AG20443 (cell line): ENCODE measurements around the gene TMOD4.

Source experiments
- DNase-seq: peaks from one replicate; pipeline ENCODE4 v3.0.0; 2012; ENCODE audit warnings: low spot score, mixed read lengths

Gene TMOD4

DNA sequence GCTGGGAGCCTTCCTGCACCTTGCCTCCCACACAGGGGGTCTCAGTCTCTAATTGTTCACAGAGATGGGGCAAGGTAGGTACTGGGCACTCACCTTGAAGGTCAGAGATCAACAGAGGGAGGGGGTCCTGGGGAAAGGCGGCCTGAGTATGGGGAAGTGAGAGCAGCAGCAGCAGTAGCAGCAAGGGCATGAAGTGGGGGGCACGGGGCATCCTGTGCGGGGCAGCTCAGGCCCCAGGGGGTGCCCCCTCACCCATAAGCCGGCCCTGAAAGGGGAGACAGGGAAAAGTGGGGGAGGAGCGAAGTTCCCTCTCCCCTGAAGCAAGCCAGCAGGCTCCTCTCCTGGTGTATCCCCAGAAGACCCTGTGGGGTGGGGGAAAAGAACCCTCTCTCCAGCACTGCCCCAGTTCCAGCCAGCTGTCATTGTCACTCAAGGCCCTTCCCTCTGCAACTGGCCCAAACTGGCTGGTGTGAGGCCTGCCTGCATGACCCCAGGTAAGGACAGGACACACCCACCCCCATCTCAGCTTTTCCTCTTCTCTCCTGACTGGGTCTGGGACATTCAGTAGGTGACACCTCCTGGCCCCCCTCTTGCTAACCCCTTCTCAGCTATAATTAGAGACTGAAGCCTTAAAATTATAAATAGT is 33.2 kb downstream of the TMOD4 start:
- no peak for DNase-seq

DNA sequence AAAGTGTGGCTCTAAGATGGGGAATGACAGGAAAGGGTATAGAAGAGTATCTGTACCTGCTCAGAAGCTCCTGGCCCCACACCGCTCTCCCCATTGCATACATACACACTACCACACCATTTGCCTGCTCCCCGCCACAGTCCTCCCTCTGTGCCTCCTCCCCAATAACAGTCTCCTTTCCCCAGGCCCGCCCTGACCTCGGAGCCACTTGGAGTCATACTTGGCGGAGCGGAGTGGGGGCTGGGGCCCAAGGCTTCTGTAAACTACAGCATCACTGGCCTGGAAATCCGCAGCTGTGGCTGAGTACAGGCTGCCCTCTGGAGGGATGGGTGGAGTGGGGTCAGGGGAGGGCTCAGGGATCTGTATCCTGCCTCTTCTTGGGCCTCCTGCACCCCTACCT is 38.0 kb downstream of the TMOD4 start:
- no peak for DNase-seq

DNA sequence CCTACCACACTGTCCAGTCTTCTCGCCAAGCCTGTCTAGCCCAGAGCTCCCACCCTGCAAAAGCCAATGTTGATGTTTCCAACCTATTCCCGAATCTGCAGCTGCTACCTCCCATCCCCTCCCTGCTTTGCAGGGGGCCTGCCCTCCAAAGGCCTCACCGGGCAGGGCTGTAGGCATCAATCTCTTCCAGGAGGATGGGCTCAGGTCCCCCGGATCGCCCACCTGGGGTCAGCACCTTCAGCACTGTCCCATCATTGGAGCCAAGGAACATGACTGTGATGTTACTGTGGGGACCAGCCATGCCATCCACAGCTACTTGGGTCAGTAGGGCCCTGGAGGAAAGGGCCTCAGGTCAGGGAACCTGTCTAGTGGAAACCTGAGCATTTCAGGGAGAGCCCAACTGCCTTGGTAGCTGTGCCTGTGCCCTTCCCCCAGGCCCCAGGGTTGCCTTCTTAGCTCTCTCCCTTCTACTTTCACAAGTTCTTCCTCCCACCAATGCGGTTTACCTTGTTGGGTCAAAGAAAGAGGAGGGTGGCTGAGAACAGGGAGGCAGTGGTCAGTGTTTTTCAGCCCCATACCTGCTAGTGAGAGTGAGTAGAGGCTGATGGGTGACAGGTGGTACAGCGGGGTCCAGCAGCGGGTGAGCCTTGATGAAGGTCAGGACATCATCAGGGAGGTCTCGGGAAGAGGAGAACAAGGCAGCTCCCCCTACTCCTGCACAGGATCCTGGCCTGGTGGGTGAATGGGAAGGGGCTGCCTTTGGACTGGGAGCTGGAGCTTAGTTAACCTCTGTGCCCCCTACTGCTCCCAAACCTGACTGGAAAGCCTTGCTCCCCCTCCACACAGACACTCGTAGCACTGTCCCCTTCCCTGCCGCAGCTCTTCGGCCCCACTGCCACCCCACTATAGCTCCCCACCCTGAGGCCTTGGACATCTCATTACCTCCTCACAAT is 40.1 kb downstream of the TMOD4 start:
- DNase-seq, result no peak

DNA sequence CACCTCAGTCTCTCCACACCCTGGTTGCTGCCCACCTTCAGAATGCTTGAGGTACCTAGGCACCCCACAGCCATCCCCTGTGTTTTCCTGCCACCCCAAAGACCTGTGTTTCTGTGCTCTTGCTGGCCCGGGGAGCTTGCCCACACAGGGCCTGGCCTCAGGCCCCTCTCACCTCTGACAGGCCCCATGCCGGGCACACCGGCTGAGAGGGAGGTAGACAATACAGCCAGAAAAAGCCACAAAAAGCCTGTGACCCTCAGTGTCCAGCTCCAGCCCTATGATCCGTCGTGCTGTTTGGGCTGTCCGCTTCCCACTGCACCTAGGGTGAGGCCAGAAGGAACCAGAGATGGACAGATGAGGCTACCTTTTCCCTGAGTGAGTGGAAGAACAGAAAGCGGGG is 40.8 kb downstream of the TMOD4 start:
- no peak for DNase-seq

DNA sequence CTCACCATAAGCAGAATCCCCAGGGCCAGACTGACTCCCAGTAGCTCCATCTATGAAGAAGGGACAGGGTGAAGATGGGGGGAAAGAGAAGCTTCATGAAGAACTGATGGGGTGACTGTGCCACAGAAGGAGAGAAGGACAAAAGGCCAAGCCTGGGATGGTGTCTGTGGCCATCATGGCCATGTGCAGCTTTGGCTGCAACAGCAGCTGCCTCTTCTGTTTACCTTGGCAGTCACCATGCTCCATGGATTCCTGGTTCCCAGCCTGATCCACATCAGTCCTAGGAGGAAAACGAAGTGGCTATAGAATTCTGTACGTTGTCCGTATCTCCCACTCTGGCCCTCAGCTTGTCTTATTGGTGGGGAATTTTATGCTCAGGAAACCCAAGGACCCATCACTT is 41.4 kb downstream of the TMOD4 start:
- no peak for DNase-seq

DNA sequence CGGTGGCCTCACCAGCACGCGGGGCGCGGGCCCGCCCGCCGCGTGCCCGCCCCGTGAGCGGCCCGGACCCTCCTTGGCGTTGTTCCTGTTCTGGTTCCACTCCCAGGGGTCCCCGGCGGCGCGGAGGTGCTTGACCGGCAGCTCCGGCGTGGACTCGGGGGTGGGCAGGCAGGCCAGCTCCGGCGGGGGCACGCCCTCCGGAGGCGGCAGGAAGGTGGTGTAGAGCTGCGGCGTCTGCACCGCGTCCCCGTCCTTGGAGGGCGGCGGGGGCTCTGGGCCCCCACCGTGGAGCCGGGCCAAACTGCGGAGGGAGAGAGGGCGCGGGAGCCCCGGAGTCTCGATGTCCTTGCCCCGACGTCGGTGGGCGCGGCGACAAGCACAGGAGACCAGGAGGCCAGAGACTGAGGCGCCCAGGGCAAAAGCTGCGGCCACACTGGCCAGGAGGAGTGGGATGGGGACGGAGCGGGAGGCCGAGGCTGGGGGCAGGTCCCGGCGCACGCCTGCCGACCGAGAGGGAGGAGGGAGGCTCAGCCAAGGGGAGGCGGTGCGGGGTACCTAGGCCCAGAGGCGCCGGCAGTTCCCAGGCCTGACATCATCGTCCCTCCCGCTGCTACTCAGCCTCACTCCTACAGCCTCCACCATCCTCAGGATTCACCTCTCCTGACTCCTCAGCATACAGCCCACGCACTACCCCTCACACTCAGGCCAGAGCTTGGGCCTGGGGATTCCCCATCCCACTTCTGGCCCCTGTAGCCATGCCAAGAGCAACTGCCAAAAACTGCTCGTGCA is 42.6 kb downstream of the TMOD4 start:
- DNase-seq, result no peak

DNA sequence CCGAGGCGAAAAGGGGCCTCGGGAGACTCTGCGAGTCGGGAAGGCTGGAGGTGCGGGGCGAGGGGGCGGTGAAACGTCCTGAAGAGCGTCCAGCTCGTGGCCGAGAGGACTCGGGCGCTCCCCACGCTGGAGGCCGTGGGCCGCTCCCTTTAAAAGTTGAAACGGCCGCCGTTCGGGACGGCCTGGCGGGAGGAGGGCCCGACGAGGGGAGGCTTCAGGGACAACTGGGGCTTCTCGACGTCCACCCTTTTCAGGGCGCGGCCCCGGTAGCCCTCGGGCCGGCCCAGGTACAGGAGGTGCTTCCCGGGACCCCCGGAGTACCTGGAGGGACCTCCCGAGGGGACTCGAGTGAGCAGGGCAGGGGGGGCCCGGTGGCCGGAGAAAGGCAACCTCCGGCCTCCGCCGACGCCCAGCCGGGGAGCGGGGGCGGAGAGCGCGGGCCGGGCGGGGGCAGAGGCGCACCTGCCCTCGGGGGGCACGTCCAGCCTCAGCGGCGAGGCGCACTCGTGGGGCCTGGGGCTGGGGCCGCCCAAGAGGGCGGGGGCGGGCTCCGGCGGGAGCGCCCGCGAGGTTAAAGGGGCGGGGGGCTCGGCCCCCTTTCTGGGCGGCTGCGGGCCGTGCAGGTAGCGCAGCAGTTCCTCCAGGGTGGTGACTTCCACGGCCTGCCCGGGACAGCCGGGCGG is 43.3 kb downstream of the TMOD4 start:
- no peak for DNase-seq

DNA sequence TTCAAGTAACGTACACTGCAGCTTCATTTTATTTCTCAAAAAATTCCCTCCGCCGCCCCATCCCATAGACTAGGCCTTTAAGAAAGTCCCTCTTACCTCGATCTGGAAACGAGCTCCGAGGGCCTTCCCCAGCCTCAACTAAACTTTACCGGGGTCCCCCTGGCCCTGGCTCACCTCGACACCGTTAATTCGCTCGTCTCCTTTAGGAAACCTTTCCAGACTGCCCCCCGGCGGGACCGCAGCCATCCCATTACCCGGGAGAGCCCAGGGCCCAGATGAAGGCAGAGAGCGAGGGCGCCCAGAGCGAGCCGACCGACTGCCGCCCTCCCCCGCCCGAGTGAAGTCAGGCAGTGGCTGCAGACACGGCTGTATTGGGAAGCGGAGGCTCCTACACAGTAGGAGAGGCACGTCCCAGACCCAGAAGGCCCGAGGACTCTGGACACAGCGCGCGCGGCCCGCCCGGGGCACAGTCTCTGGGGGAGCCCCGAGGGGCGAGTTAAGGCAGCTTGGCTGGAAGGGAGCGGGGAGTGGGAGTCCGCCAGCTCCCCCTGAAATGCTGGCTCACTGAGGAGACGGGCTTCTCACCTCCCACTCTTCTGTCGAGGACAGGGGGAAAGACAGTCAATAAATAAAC is 44.0 kb downstream of the TMOD4 start:
- peak; percentile 16 for DNase-seq

DNA sequence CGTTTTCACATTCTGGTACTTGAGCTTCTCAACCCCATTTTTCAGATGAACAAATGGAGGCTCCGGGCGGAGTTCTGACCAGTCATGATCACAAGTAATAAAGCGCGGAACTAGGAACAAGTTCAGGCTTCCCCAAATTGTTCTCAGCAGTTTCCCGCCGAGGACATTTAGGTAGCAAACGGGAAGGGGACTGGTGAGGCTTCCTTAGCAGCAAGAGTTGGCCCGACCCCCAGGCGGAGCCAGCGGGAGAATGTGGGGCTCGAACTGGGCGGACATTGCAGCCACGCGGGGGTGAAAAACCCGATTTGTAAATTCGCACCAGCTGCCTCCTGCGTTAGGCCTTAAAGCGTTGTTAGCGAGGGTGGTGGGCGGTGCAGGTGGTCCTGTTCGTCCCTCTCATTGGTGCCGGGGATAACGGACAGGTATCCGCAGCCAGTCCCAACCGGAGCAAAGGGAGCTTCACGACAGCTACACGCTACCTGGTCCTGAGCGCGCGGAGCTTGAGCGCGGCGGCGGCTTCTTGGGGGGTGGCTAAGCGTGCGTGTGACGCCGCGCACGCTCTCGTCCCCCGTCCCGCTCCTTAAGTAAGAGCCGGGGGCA is 44.7 kb downstream of the TMOD4 start:
- DNase-seq, result peak; percentile 92

DNA sequence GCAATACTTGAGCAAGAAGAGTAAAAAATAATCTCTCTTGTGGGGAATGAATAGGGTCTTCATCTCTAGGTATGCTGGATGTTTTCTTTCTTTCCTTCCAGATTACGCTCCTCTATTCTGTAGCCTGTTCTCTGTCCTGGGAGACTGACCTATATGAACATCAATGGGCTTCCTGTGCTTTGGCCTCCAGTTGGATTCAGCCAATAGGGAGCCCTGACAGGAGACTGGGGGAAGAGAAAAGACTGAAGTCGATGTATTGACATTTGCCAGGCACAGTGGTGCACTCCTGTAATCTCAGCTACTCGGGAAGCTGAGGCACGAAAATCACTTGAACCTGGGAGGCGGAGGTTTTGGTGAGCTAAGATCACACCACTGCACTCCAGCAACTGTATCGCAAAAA is 47.0 kb downstream of the TMOD4 start:
- no peak for DNase-seq

DNA sequence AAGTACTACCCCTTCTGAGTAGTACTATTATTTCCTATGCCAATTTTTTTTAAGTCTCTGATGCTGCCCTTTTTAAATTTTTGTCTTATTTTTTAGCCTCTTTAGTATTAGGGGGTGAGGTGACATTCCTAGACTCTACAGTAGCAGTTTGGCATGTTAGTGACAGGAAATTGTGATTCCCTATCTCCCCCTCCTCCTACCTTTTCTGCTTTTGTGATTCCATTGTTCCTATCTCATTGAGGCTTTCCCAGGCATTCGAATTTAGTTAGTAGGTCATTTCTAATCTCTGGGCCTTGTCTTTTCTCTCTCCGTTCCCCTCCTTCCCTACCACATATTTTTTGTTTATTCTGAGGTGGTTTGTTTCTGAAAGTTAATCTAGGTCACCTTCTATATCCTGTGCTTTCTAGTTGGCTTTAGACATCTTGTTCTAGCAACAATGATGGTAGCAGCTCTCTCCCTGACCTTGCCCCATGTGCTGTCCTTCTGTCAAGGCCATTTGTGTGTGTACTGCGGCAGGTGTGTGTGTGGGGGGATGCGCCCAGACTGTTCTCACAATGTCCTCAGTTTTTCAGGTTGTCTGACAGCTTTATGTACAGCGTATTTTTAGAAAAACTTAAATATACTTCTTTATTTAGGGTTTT is 50.9 kb downstream of the TMOD4 start:
- no peak for DNase-seq
